Measurements from ENCODE around the gene RTP4. TPM values are rescaled to one million over a fixed set of nuclear protein-coding genes. Genes with fewer than 3 reads are reported as not detected.

The RTP4 gene
- total and polyA plus RNA-seq, 2 donors: 9.3 to 12.9 TPM

DNA sequence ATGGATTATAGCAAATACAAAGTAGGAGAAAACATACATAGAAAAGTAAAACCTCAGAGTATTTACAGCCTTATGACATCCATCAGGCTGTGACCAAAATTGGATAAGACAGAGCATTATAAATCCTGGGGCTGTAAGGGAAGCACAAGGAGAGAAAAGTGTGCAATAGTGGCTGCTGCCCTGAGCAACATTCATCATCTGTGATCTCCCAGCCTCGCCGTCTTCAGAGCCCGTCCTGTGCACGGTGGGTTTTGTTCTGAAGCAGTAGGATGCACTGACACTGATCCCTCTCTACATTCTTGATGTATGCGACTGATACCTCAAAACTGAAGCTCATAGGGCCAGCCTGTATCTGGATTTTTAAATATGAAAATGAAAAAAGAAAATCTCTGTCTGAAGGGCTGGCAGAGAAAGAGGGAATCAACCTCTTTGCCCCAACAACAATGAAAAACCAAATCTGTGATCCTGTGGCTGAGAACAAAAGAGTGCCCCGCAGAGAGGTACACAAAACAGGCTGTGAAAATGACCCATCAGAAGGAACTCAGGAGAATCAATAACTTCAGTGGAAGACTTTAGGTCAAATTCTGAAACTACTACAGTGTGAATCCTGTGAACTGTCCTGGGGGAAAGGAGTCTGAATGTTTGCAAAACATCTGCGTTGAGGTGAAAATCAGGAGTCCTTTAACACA is 8.2 kb upstream of the RTP4 start:
- H3K27ac ChIP-seq (ENCODE audit: low read depth in 1 of 2, low read length in 1 of 2): no peak overlapping the region
- no peaks in the 10 kb centered on the region for H3K27me3 ChIP-seq (ENCODE audit: control insufficient read depth in 2 of 2, insufficient read depth in 1 of 2, low read length in 1 of 2)
- WGBS: 91% methylated on average over 7 of the region's 7 CpGs
- H3K9me3 ChIP-seq (ENCODE audit: control insufficient read depth in 2 of 2, insufficient read depth in 1 of 2, low read length in 1 of 2): no peaks in the 10 kb centered on the region
- H3K36me3 ChIP-seq (ENCODE audit: control insufficient read depth in 2 of 2, insufficient read depth in 2 of 2, low read length in 1 of 2): no peaks in the 10 kb centered on the region
- DNase-seq (ENCODE audit: low read depth in 6 of 9, low spot score in 9 of 9): no peak
- H3K4me1 ChIP-seq (ENCODE audit: control insufficient read depth in 2 of 2, insufficient read depth in 2 of 2, low read length in 2 of 2): no peaks in the 10 kb centered on the region
- no peak overlapping the region for H3K4me3 ChIP-seq (ENCODE audit: low read length in 2 of 2)

DNA sequence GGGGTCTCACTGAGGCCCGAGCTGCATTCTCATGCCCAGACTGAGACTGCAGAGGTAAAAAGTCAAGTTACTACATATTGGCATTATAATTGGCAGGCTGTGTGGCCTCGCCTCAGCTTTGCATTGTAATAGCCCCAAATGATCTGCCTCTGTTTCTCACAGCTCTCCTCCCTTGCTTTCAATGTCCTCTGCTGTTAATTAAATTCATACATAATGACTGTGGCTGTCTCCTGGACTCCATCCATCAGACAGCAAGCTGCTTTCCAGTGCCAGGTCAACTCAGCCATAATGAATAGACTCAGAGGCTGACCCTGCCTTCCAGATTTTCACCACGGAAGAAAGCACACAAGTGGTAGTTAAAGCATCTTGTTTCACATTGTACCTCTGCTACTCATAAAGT is 7.6 kb upstream of the RTP4 start:
- H3K9me3 ChIP-seq (ENCODE audit: control insufficient read depth in 2 of 2, insufficient read depth in 1 of 2, low read length in 1 of 2): no peaks in the 10 kb centered on the region
- H3K36me3 ChIP-seq (ENCODE audit: control insufficient read depth in 2 of 2, insufficient read depth in 2 of 2, low read length in 1 of 2): no peaks in the 10 kb centered on the region
- no peak for DNase-seq (ENCODE audit: low read depth in 6 of 9, low spot score in 9 of 9)
- no peak overlapping the region for H3K4me3 ChIP-seq (ENCODE audit: low read length in 2 of 2)
- H3K27me3 ChIP-seq (ENCODE audit: control insufficient read depth in 2 of 2, insufficient read depth in 1 of 2, low read length in 1 of 2): no peaks in the 10 kb centered on the region
- no peaks in the 10 kb centered on the region for H3K4me1 ChIP-seq (ENCODE audit: control insufficient read depth in 2 of 2, insufficient read depth in 2 of 2, low read length in 2 of 2)
- 82% methylated on average over 3 of the region's 3 CpGs for WGBS
- no peak overlapping the region for H3K27ac ChIP-seq (ENCODE audit: low read depth in 1 of 2, low read length in 1 of 2)

DNA sequence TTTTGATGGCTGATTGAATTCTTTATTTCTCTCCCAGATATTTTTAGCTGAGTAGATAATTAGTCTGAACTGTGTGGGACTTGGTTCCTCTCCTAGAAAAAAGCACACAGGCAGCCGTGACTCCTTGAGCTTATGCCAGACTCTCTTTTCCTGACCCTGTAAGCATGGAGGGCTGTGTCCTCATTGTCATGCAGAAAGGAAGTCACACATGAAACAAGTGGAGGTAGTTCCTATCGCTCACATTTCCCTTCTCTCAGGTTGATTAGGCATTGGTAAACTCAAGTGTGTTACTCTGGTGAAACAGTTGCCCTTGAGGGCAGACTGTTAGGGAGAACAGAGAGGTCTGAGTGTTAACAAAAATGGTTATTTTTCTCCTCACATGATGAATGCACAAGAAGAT is 6.3 kb upstream of the RTP4 start:
- Histone ChIP-seq H3K4me3 (ENCODE audit: low read length in 2 of 2) (no peak overlapping the region), H3K27ac (ENCODE audit: low read depth in 1 of 2, low read length in 1 of 2) (no peak overlapping the region), H3K9me3 (ENCODE audit: control insufficient read depth in 2 of 2, insufficient read depth in 1 of 2, low read length in 1 of 2) (no peaks in the 10 kb centered on the region), H3K27me3 (ENCODE audit: control insufficient read depth in 2 of 2, insufficient read depth in 1 of 2, low read length in 1 of 2) (no peaks in the 10 kb centered on the region), H3K36me3 (ENCODE audit: control insufficient read depth in 2 of 2, insufficient read depth in 2 of 2, low read length in 1 of 2) (no peaks in the 10 kb centered on the region), H3K4me1 (ENCODE audit: control insufficient read depth in 2 of 2, insufficient read depth in 2 of 2, low read length in 2 of 2) (no peaks in the 10 kb centered on the region)
- 34% methylated on average over 2 of the region's 2 CpGs for WGBS
- no peak for DNase-seq (ENCODE audit: low read depth in 6 of 9, low spot score in 9 of 9)

DNA sequence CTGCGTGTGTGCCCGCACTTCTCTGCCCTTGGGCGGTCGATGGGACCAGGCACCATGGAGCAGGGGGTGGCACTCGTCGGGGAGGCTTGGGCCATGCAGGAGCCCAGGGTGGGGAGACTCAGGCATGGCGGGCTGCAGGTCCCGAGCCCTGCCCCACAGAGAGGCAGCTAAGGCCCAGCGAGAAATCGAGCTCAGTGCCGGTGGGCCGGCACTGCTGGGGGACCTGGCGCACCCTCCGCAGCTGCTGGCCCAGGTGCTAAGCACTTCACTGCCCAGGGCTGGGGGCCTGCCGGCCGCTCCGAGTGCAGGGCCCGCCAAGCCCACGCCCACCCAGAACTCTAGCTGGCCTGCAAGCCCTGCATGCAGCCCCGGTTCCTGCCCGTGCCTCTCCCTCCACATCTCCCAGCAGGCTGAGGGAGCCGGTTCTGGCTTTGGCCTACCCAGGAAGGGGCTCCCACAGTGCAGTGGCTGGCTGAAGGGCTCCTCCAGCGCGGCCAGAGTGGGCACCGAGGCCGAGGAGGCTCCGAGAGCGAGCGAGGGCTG is 553 bp upstream of the RTP4 start:
- H3K36me3 ChIP-seq (ENCODE audit: control insufficient read depth in 2 of 2, insufficient read depth in 2 of 2, low read length in 1 of 2): peaks cover 5 to 8% of the 10 kb centered on the region in 2 donors
- H3K27me3 ChIP-seq (ENCODE audit: control insufficient read depth in 2 of 2, insufficient read depth in 1 of 2, low read length in 1 of 2): no peaks in the 10 kb centered on the region
- no peak for DNase-seq (ENCODE audit: low read depth in 6 of 9, low spot score in 9 of 9)
- peaks cover 0 to 14% of the 10 kb centered on the region in 2 donors for H3K9me3 ChIP-seq (ENCODE audit: control insufficient read depth in 2 of 2, insufficient read depth in 1 of 2, low read length in 1 of 2)
- H3K27ac ChIP-seq (ENCODE audit: low read depth in 1 of 2, low read length in 1 of 2): peak overlapping the region; percentile 85 to 92
- H3K4me3 ChIP-seq (ENCODE audit: low read length in 2 of 2): peak overlapping the region; percentile 48 to 79
- WGBS: 96% methylated on average over 29 of the region's 29 CpGs
- H3K4me1 ChIP-seq (ENCODE audit: control insufficient read depth in 2 of 2, insufficient read depth in 2 of 2, low read length in 2 of 2): peaks cover 8 to 12% of the 10 kb centered on the region in 2 donors

DNA sequence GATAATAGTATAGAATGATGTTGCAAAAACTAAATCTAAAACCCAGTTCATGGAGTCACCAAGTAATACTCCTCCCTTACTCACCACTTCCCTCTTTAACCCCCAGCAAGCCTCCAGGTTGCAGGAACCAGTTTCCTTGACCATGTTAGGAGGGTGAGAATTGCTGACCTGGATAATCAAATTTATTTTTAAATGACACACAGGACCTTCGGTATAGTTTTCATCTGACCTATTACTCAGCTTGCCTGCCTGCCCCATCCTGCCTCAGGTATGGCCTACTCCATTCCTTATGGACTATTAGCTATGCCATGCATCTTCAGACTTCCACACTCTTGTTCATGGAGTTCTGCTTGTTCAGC is 883 bp downstream of the RTP4 start:
- Histone ChIP-seq H3K36me3 (ENCODE audit: control insufficient read depth in 2 of 2, insufficient read depth in 2 of 2, low read length in 1 of 2) (peaks cover 5 to 8% of the 10 kb centered on the region in 2 donors), H3K27me3 (ENCODE audit: control insufficient read depth in 2 of 2, insufficient read depth in 1 of 2, low read length in 1 of 2) (no peaks in the 10 kb centered on the region), H3K9me3 (ENCODE audit: control insufficient read depth in 2 of 2, insufficient read depth in 1 of 2, low read length in 1 of 2) (peaks cover 0 to 14% of the 10 kb centered on the region in 2 donors), H3K4me1 (ENCODE audit: control insufficient read depth in 2 of 2, insufficient read depth in 2 of 2, low read length in 2 of 2) (peaks cover 8 to 12% of the 10 kb centered on the region in 2 donors), H3K27ac (ENCODE audit: low read depth in 1 of 2, low read length in 1 of 2) (no peak overlapping the region), H3K4me3 (ENCODE audit: low read length in 2 of 2) (peak overlapping the region; percentile 48 to 79)
- no peak for DNase-seq (ENCODE audit: low read depth in 6 of 9, low spot score in 9 of 9)
- 15% methylated on average over 1 of the region's 1 CpG for WGBS

DNA sequence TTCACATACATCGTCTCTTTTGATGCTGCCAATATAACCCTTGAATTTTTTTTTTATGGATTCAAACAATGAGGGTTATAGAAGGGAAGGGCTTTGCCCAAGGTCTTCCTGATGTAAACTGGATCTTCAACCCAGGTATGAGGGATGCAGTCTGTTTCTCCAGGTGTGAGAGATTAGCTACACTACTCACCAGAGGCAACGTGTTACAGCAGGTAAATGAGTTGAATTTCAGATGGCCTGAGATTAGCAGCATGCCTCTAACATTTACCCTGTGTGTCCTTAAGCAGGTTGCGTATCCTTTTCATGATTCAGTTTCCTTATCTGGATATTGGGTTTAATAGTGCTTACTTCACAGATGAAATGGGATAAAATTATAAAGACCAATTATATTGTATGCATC is 1.9 kb downstream of the RTP4 start:
- no peak overlapping the region for H3K27ac ChIP-seq (ENCODE audit: low read depth in 1 of 2, low read length in 1 of 2)
- 95% methylated on average over 3 of the region's 3 CpGs for WGBS
- no peaks in the 10 kb centered on the region for H3K27me3 ChIP-seq (ENCODE audit: control insufficient read depth in 2 of 2, insufficient read depth in 1 of 2, low read length in 1 of 2)
- peaks cover 8 to 12% of the 10 kb centered on the region in 2 donors for H3K4me1 ChIP-seq (ENCODE audit: control insufficient read depth in 2 of 2, insufficient read depth in 2 of 2, low read length in 2 of 2)
- no peak overlapping the region for H3K4me3 ChIP-seq (ENCODE audit: low read length in 2 of 2)
- H3K9me3 ChIP-seq (ENCODE audit: control insufficient read depth in 2 of 2, insufficient read depth in 1 of 2, low read length in 1 of 2): peaks cover 0 to 14% of the 10 kb centered on the region in 2 donors
- DNase-seq (ENCODE audit: low read depth in 6 of 9, low spot score in 9 of 9): no peak
- peaks cover 5 to 8% of the 10 kb centered on the region in 2 donors for H3K36me3 ChIP-seq (ENCODE audit: control insufficient read depth in 2 of 2, insufficient read depth in 2 of 2, low read length in 1 of 2)

DNA sequence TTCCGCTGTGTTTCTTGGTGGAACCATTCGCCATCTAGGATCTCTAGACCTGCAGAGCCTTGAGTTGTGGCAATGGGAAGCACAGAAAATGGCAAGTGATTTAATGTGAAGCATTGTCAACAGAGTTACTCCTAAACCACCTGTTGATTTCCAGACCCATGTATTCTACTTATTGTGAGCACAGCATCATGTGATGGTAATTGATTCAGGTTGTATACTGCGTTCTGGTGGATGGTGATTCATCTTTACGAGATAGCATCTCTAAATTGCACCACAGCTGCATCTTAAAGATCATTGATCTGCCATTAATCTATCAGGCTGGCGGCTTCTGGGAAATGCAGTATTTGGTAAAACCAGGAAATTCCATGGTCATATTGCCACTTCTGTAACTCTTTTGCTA is 7.4 kb downstream of the RTP4 start:
- no peak for DNase-seq (ENCODE audit: low read depth in 6 of 9, low spot score in 9 of 9)
- Histone ChIP-seq H3K9me3 (ENCODE audit: control insufficient read depth in 2 of 2, insufficient read depth in 1 of 2, low read length in 1 of 2) (peaks cover 0 to 5% of the 10 kb centered on the region in 2 donors), H3K4me3 (ENCODE audit: low read length in 2 of 2) (no peak overlapping the region), H3K4me1 (ENCODE audit: control insufficient read depth in 2 of 2, insufficient read depth in 2 of 2, low read length in 2 of 2) (no peaks in the 10 kb centered on the region), H3K27me3 (ENCODE audit: control insufficient read depth in 2 of 2, insufficient read depth in 1 of 2, low read length in 1 of 2) (no peaks in the 10 kb centered on the region), H3K36me3 (ENCODE audit: control insufficient read depth in 2 of 2, insufficient read depth in 2 of 2, low read length in 1 of 2) (peaks cover 4 to 7% of the 10 kb centered on the region in 2 donors), H3K27ac (ENCODE audit: low read depth in 1 of 2, low read length in 1 of 2) (no peak overlapping the region)
- 89% methylated on average over 5 of the region's 5 CpGs for WGBS

DNA sequence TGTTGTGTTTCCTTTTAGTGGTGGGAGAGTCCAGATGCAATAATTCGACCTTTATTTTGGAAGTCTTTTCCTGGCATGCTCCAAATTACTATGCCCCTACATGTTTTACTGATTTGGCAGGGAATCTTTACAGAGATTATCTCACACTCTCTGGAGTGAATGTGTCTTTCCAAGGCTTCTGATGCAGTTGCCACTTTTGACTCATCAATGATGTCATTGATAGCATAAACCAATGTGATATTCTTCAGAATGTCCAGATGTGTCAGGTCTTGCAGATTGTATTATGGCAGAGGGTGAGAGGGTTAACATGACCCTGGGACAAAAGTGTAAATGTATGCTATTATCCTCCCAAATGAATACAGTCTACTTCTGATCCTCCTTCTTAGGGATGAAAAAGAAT is 9.7 kb downstream of the RTP4 start:
- H3K27ac ChIP-seq (ENCODE audit: low read depth in 1 of 2, low read length in 1 of 2): no peak overlapping the region
- 93% methylated on average over 1 of the region's 1 CpG for WGBS
- H3K36me3 ChIP-seq (ENCODE audit: control insufficient read depth in 2 of 2, insufficient read depth in 2 of 2, low read length in 1 of 2): no peaks in the 10 kb centered on the region
- no peaks in the 10 kb centered on the region for H3K4me1 ChIP-seq (ENCODE audit: control insufficient read depth in 2 of 2, insufficient read depth in 2 of 2, low read length in 2 of 2)
- no peak overlapping the region for H3K4me3 ChIP-seq (ENCODE audit: low read length in 2 of 2)
- H3K9me3 ChIP-seq (ENCODE audit: control insufficient read depth in 2 of 2, insufficient read depth in 1 of 2, low read length in 1 of 2): no peaks in the 10 kb centered on the region
- H3K27me3 ChIP-seq (ENCODE audit: control insufficient read depth in 2 of 2, insufficient read depth in 1 of 2, low read length in 1 of 2): no peaks in the 10 kb centered on the region
- no peak for DNase-seq (ENCODE audit: low read depth in 6 of 9, low spot score in 9 of 9)

DNA sequence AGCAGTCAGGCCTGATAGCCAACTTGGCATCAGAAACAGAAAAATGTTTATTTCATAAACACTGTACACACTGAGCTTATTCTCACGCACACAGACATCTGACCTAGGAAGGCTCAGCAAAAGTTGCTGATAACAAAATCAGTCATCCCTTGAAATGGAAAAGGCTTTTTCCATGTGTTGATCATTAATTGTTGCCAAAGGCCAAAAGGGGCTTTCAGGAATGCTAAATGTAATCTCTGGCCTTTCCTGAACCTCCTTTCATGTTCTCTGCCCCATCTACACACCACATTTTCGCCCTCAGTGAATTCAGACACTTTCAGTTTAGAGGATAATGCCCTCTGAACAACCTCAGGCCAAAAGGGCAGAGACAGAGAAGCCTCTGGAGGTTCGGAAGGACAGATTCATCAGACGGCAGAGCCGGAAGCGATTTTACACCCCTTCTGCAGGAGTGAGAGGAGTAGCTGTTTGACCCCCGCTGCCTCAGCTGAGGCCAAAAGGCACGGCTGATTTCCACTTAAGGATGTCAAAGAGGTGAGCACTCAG is 14.5 kb downstream of the RTP4 start:
- no peak overlapping the region for H3K4me3 ChIP-seq (ENCODE audit: low read length in 2 of 2)
- 92% methylated on average over 8 of the region's 8 CpGs for WGBS
- H3K36me3 ChIP-seq (ENCODE audit: control insufficient read depth in 2 of 2, insufficient read depth in 2 of 2, low read length in 1 of 2): no peaks in the 10 kb centered on the region
- no peak for DNase-seq (ENCODE audit: low read depth in 6 of 9, low spot score in 9 of 9)
- no peaks in the 10 kb centered on the region for H3K9me3 ChIP-seq (ENCODE audit: control insufficient read depth in 2 of 2, insufficient read depth in 1 of 2, low read length in 1 of 2)
- no peak overlapping the region for H3K27ac ChIP-seq (ENCODE audit: low read depth in 1 of 2, low read length in 1 of 2)
- no peaks in the 10 kb centered on the region for H3K4me1 ChIP-seq (ENCODE audit: control insufficient read depth in 2 of 2, insufficient read depth in 2 of 2, low read length in 2 of 2)
- H3K27me3 ChIP-seq (ENCODE audit: control insufficient read depth in 2 of 2, insufficient read depth in 1 of 2, low read length in 1 of 2): no peaks in the 10 kb centered on the region
